OCI-LY7 (cell line): ENCODE data around the gene PAPLN.

Source experiments
- CTCF ChIP-seq: fragments of 200-600 bp; sonication (generic); conservative IDR thresholded peaks from 2 replicates; pipeline ENCODE4 v1.5.1; 2014; ENCODE audit warnings: mild to moderate bottlenecking, antibody characterized with exemption, low read length, moderate library complexity, mixed read lengths
- EZH2phosphoT487 ChIP-seq: fragments of 200-600 bp; sonication (generic); IDR thresholded peaks from 2 replicates; pipeline ENCODE4 v1.6.1; 2018; ENCODE audit warnings: low read depth, borderline replicate concordance, mild to moderate bottlenecking, mixed run types, antibody characterized with exemption, low read length, moderate library complexity, mixed read lengths

GRCh38 chr14:73236157-73236556 lies 1.1 kb upstream of the PAPLN start:
- TF ChIP-seq CTCF (no peak), EZH2phosphoT487 (no peak)
